Measurements from ENCODE around the gene AQP12B. TPM values are rescaled to one million over a fixed set of nuclear protein-coding genes. Genes with fewer than 3 reads are reported as not detected.

AQP12B gene
- total RNA-seq, 1 experiment from 2014 or later, result not detected

GRCh38 chr2:240642806-240643092 is 39.9 kb downstream of the AQP12B start:
- Histone ChIP-seq H3K4me1 (ENCODE audit: insufficient read depth, low read length) (no peaks in the 10 kb centered on the region), H3K23me2 (ENCODE audit: insufficient read length, low read depth, low read length, poor library complexity, severe bottlenecking) (no peaks in the 10 kb centered on the region), H2BK20ac (ENCODE audit: low read depth, low read length, poor library complexity, severe bottlenecking) (no peak overlapping the region), H4K5ac (ENCODE audit: insufficient read length, low read depth, low read length) (no peak overlapping the region), H2AK5ac (ENCODE audit: insufficient read length, low read length) (no peak overlapping the region), H3T11ph (ENCODE audit: low read length) (no peak overlapping the region), H3K4ac (ENCODE audit: low read depth, low read length) (no peak overlapping the region), H2BK120ac (ENCODE audit: low read depth, low read length, poor library complexity, severe bottlenecking) (no peak overlapping the region), H3K27ac (ENCODE audit: insufficient read length, low read depth, low read length) (no peak overlapping the region), H4K8ac (replicated peaks; ENCODE audit: insufficient read length, low read depth, low read length) (no peak overlapping the region), H2BK5ac (ENCODE audit: insufficient read length, low read length) (no peak overlapping the region), H3K56ac (ENCODE audit: insufficient read length, low read depth, low read length) (no peak overlapping the region), H3K9me3 (ENCODE audit: control insufficient read depth, low read depth, low read length) (no peaks in the 10 kb centered on the region), H3K79me1 (ENCODE audit: insufficient read depth, low read depth, low read length, poor library complexity, severe bottlenecking) (no peaks in the 10 kb centered on the region), H3K9ac (ENCODE audit: extremely low read depth, insufficient read length, low read length) (no peak overlapping the region), H4K20me1 (ENCODE audit: control insufficient read depth, insufficient read depth, insufficient read length) (no peaks in the 10 kb centered on the region), H3K27me3 (ENCODE audit: insufficient read depth, low read length) (no peaks in the 10 kb centered on the region; the same call in 1 of the 2 replicates), H2BK15ac (ENCODE audit: low read depth, low read length) (no peak overlapping the region), H3K18ac (ENCODE audit: insufficient read length, low read depth, low read length) (no peak overlapping the region), H2AFZ (ENCODE audit: low read length) (no peak overlapping the region), H3K79me2 (ENCODE audit: insufficient read depth, low read length) (no peaks in the 10 kb centered on the region), H3K4me2 (ENCODE audit: insufficient read depth, insufficient read length, low read length) (no peak overlapping the region), H4K91ac (ENCODE audit: insufficient read length, low read depth, low read length) (no peak overlapping the region), H3K14ac (ENCODE audit: insufficient read depth, low read length) (no peak overlapping the region), H2BK12ac (ENCODE audit: insufficient read length, low read depth, low read length) (no peak overlapping the region), H3K23ac (ENCODE audit: insufficient read length, low read depth, low read length) (no peak overlapping the region)
- Mint-ChIP-seq H3K4me3 (no peak overlapping the region), H3K4me1 (peaks cover 0 to 3% of the 10 kb centered on the region in 2 experiments; a peak in 1 of 4 replicates), H3K27ac (no peak overlapping the region), H3K36me3 (ENCODE audit: insufficient read depth in 1 of 3, low read depth in 3 of 3) (no peaks in the 10 kb centered on the region; a peak in 1 of 7 replicates), H3K9me3 (peaks cover 0 to 3% of the 10 kb centered on the region in 2 experiments; a peak in 3 of 5 replicates), H3K27me3 (ENCODE audit: low read depth) (peaks cover 42% of the 10 kb centered on the region)
- WGBS (ENCODE audit: extremely low coverage, insufficient read length, low lambda C conversion rate), result no CpG with 5 or more reads among the region's 11 CpGs
- TF ChIP-seq, protein P1, sequence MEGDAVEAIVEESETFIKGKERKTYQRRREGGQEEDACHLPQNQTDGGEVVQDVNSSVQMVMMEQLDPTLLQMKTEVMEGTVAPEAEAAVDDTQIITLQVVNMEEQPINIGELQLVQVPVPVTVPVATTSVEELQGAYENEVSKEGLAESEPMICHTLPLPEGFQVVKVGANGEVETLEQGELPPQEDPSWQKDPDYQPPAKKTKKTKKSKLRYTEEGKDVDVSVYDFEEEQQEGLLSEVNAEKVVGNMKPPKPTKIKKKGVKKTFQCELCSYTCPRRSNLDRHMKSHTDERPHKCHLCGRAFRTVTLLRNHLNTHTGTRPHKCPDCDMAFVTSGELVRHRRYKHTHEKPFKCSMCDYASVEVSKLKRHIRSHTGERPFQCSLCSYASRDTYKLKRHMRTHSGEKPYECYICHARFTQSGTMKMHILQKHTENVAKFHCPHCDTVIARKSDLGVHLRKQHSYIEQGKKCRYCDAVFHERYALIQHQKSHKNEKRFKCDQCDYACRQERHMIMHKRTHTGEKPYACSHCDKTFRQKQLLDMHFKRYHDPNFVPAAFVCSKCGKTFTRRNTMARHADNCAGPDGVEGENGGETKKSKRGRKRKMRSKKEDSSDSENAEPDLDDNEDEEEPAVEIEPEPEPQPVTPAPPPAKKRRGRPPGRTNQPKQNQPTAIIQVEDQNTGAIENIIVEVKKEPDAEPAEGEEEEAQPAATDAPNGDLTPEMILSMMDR (conservative IDR thresholded peaks at IDR 0.05), result no peak
- no peak for DNase-seq
